GM19328 (cell line): ENCODE results near the gene GOLT1A.

Experiments
- ATAC-seq: cut with Tn5 transposase; IDR thresholded peaks from one replicate; pipeline ENCODE4 v1.9.1; 2021; ENCODE audit warnings: mild to moderate bottlenecking, moderate library complexity; ENCODE audit not compliant: unreplicated experiment

GOLT1A gene

GRCh38 chr1:204194080-204194479, 19.7 kb downstream of the GOLT1A start:
- ATAC-seq, result no peak

- ATAC-seq, result no peak
Observed at GRCh38 chr1:204192589-204193352, 21.0 kb downstream of the GOLT1A start.

GRCh38 chr1:204192046-204192445, 21.7 kb downstream of the GOLT1A start:
- no peak for ATAC-seq

- ATAC-seq, result no peak
Observed at GRCh38 chr1:204191456-204191855, 22.3 kb downstream of the GOLT1A start.

DNA sequence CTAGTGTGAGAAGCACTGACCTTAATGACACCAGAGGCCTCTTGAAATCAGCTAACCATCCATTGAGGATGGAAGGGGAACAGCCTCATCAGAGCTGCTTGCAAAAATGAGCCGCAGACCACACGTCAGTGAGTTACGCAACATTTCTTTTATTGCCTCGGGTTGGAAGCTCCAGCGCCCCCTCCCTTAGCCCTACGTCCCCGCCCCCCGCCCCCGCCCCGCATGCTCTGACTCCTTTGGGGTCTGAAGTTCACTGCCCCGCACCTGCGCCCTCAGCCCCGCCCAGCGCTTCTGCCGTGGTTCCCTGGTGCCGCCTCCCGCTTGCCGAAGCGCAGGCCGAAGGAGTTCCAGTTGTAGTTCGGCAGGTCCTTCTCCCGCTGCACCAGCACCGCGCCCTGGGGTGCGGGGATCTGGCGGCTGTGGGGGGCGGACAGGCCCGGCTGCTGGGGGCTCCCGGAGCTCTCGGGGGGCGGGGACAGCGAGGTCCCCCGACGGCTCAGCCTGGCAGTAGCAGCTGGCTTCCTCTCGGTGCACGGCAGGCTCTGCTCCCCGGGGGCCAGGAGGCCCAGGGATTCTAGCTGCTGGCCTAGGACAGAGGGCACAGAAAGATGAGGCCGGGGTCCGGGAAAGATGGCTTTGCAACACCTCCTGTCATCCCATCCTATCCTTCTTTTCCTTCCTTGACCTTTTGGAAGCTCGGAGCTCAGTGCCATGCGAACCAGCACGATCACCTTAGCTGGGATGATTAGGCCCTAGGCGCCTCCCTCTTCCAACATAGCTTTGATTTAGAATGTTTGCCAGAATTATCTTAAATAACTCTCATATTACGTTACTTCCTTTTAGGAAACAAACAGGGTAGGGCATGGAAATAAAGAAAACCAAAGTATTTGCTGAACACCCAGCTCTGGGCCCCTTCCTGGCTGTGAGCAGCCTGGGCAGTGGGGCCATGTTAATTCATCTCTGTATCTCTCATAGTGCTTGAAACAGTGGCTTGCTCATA, 23.3 kb downstream of the GOLT1A start:
- ATAC-seq, result no peak

DNA sequence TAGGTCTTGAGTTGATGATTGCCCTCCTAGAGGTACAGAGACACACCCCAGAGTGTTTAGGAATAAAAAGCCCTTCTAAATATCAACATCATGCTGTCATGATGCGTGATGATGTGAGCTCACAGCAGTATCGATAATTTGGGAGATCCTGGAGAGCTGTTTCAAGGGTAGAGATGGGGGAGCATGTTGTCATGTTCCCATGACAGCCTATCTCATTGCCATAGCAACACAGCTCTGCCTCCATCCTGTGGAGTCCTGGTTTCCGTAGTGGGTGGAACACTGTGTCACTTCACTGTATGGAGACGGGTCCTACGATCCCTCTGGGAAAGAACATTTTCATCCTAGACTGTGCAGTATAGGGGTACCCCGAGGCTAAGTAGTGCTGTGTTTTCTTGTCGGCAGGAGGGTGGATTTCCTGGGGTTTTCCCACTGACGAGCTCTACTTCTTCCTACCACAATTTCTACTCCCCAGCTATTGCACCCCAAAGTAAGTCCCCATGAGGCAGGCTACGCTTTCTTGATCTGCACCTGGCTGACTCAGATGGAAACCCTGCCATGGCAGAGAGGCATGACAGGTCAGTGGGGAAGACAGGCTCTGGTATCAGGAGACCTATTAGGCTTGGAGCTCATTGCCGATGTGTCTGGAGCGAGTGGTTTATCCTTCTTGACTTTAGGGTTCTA, 24.7 kb downstream of the GOLT1A start:
- ATAC-seq, result no peak

GRCh38 chr1:204186597-204186996, 27.2 kb downstream of the GOLT1A start:
- ATAC-seq, result no peak

DNA sequence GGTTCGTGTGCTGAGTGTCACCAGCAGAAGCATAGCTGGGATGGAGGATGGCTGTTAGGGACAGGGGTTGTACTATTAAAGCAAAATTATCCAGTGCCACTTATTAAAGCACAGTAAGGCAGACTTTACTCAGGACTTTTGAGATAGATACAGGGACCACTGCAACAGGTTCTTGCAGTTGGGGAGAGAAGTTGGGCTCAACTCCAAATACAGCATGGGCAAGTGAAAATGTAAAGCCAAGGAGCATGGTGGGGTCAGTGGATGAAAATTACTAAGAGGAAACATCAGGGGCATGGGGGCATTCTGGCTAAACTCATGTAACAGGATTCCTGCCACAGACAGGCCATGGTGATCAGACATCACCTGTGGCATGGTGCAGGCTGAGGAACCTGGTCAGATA, 32.7 kb downstream of the GOLT1A start:
- ATAC-seq, result no peak

GRCh38 chr1:204180133-204180532, 33.7 kb downstream of the GOLT1A start:
- ATAC-seq, result no peak

DNA sequence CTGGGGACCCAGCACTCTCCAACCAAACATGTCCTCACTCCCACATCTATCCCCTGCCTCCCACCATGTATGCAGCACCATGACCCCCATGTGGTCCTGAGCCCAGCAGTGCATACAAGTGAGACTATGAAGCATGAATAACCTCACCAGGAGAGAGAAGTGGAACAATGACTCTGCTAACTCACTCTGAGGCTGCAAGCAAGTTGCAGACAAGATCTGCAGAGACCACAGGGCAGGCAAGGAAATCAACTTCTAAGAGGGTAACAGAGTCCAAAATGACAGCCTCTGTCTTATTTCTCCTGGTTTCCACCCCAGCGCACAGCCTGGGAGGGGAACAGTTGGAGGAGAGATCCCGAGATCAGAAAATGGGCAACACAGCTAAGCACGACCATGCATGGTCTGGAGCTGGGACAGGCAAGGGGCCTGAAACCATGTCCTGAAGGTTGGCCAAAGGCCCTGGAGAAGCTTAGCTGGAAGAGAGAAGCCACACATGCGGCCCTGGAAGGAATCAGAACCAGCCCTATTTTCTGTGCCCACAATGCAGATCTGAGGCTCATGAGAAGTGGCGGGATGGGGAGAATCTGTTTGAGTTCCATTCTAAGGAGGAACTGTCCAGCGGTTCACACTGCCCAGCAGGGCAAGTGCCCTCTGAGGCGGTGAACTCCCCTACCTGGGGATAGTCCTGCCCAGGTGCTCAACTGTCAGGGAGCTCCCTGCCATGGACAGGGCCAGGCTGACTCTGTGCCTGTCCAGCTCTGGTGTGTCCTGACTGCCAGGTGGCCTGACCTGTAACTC, 35.1 kb downstream of the GOLT1A start:
- ATAC-seq, result no peak

DNA sequence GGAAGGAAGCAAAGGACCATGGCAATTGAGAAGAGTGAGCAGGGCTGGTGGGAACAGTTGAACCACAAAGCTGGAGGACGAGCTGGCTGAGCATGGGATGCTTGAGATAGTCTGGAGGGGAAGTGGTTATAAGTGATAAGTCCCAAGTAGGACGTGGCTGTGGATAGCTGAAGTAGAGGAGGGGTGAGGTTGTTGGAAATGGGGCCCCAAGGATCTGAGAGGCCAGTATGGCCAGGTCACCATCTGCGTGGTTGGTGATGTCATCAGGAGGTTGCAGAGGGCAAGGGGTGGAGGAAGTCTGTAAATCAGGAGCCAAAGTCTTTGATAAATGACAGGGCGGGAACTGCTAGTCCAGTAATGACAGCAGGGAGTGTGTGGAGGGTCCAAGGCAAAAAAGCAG, 36.7 kb downstream of the GOLT1A start:
- ATAC-seq, result no peak

- no peak for ATAC-seq
Observed at GRCh38 chr1:204176049-204176448, 37.7 kb downstream of the GOLT1A start.

GRCh38 chr1:204174958-204175357, 38.8 kb downstream of the GOLT1A start:
- no peak for ATAC-seq

DNA sequence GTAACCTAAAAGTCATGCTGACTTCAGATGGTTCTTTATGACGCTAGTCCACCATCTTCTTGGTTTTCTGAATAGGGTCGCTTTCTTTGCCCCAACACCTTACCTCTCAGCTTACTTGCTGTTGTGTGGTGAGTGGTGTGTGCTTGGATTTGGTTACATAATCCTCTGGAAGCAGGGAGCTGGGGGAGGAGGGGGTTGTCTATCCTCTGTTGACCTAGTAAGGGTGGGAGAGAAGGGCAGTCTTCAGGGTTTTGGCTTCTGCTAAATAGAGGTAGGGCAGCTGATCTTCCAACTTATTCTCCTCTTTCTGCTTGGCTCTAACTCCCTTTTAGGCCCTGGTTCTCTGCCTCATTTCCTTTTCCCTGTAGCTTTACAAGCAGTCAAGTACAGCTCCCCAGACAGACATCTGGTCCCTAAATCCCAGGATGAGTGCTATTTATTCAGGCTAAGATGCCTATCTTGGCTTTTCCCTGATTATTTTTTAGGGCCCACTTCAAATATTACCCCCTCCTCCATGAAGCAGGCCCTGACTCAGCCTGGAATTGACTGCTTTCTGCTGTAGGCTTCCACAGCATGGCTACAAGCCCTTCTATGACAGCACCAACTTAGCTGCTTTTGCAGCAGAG, 41.3 kb downstream of the GOLT1A start:
- no peak for ATAC-seq

GRCh38 chr1:204171751-204172178, 42.0 kb downstream of the GOLT1A start:
- no peak for ATAC-seq

DNA sequence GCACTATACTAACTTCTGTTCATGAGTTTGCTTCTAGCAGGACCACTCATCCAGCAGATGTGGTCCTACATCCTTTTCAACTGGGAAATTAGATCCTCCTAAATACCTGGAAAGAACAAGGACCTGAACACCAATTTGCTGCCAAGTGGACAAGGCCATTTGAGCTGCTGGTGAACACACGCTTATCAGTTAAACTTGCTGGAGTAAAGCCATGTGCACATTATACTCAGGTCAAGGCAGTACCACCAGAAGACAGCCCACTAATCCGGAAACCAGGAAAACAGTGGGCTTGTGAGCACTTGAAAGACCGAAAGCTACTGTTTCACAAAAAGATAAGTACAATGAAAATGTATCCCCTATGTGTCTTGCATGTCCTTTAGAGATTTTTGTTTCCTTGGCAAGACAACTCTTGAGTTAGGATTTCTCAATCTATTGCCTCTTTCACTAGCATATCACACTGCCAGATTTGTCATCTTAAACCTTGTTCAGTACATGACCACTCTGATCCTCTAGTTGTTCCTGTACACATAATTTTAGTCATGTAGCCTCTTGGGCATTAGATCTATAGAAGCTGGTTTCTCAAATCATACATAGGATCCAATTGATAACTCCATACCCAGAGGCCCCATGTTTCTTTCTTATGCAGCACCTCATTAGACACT, 43.2 kb downstream of the GOLT1A start:
- ATAC-seq, result no peak

DNA sequence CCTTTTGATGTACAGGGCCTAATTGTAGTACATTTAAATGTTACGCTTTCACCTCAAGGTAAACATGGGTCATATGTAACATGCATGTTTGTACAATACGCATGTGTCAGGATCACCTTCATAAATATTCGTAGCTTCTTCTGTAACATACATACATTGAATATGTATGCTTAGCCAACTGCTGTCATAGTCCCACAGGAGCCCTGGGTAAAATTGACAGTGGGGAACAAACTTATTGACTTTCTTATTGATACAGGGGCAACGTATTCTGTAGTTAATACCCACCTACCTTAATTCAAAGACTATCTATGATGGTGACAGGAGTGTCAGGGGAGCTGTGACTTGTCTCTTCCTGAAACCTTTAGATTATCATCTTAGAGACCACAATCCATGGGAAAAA, 43.9 kb downstream of the GOLT1A start:
- ATAC-seq, result no peak

GRCh38 chr1:204167730-204168129, 46.1 kb downstream of the GOLT1A start:
- no peak for ATAC-seq

- no peak for ATAC-seq
Observed at GRCh38 chr1:204166219-204166618, 47.6 kb downstream of the GOLT1A start, which contains the start of gene REN. Gene REN (minus strand): TSS chr1:204166337. CDS start chr1:204166293, 44 bp downstream.
